ENCODE measurements around the gene BCAT1.
A peak's percentile ranks its signal among the peaks of the same experiment; 100 is the strongest.
"Not testable (repeated sequence)": the region's sequence is repeated elsewhere in the genome, so short reads cannot be mapped to it uniquely, and the experiment has no call there.

The BCAT1 gene

GRCh38 chr12:24881724-24882371 is 67.1 kb downstream of the BCAT1 start:
- H3K36me3 ChIP-seq (ENCODE audit: insufficient read depth, low read length), result peaks cover 4% of the 10 kb centered on the region; the same call in 1 of the 2 replicates
- no peaks in the 10 kb centered on the region for H3K27me3 ChIP-seq (ENCODE audit: insufficient read depth, low read length)
- H3K79me2 ChIP-seq (ENCODE audit: control insufficient read depth, insufficient read depth, low read length, unreplicated experiment), result no peaks in the 10 kb centered on the region
- H3K4me1 ChIP-seq (ENCODE audit: control insufficient read depth, insufficient read depth, low read length, unreplicated experiment), result peaks cover 4% of the 10 kb centered on the region
- no peak overlapping the region for H3K27ac ChIP-seq (ENCODE audit: low read depth, low read length)
- no peak overlapping the region for H2AFZ ChIP-seq (ENCODE audit: low read length, unreplicated experiment)
- no peak overlapping the region for H3K4me3 ChIP-seq (ENCODE audit: low read depth, low read length)

GRCh38 chr12:24881227-24881626 is 67.7 kb downstream of the BCAT1 start:
- Histone ChIP-seq H3K36me3 (ENCODE audit: insufficient read depth, low read length) (peaks cover 4% of the 10 kb centered on the region; the same call in 1 of the 2 replicates), H3K79me2 (ENCODE audit: control insufficient read depth, insufficient read depth, low read length, unreplicated experiment) (no peaks in the 10 kb centered on the region), H3K27me3 (ENCODE audit: insufficient read depth, low read length) (no peaks in the 10 kb centered on the region)

GRCh38 chr12:24880732-24881131 is 68.2 kb downstream of the BCAT1 start:
- peaks cover 4% of the 10 kb centered on the region for H3K4me1 ChIP-seq (ENCODE audit: control insufficient read depth, insufficient read depth, low read length, unreplicated experiment)
- no peaks in the 10 kb centered on the region for H3K27me3 ChIP-seq (ENCODE audit: insufficient read depth, low read length)
- no peak overlapping the region for H2AFZ ChIP-seq (ENCODE audit: low read length, unreplicated experiment)
- H3K36me3 ChIP-seq (ENCODE audit: insufficient read depth, low read length), result peaks cover 5% of the 10 kb centered on the region; the same call in 1 of the 2 replicates
- no peak overlapping the region for H3K27ac ChIP-seq (ENCODE audit: low read depth, low read length)
- no peak overlapping the region for H3K4me3 ChIP-seq (ENCODE audit: low read depth, low read length)
- H3K79me2 ChIP-seq (ENCODE audit: control insufficient read depth, insufficient read depth, low read length, unreplicated experiment), result no peaks in the 10 kb centered on the region

More at GRCh38 chr12:24881227-24881626, 67.7 kb downstream of the BCAT1 start:
- Histone ChIP-seq H3K4me1 (ENCODE audit: control insufficient read depth, insufficient read depth, low read length, unreplicated experiment) (peaks cover 4% of the 10 kb centered on the region), H2AFZ (ENCODE audit: low read length, unreplicated experiment) (no peak overlapping the region), H3K4me3 (ENCODE audit: low read depth, low read length) (no peak overlapping the region), H3K27ac (ENCODE audit: low read depth, low read length) (no peak overlapping the region)

- Histone ChIP-seq H3K79me2 (ENCODE audit: control insufficient read depth, insufficient read depth, low read length, unreplicated experiment) (peaks cover 3% of the 10 kb centered on the region), H3K36me3 (ENCODE audit: insufficient read depth, low read length) (peaks cover 13% of the 10 kb centered on the region; the same call in 1 of the 2 replicates), H2AFZ (ENCODE audit: low read length, unreplicated experiment) (no peak overlapping the region), H3K4me3 (ENCODE audit: low read depth, low read length) (no peak overlapping the region), H3K27ac (ENCODE audit: low read depth, low read length) (no peak overlapping the region), H3K4me1 (ENCODE audit: control insufficient read depth, insufficient read depth, low read length, unreplicated experiment) (peaks cover 4% of the 10 kb centered on the region), H3K27me3 (ENCODE audit: insufficient read depth, low read length) (no peaks in the 10 kb centered on the region)
Measured at GRCh38 chr12:24879644-24880043, 69.3 kb downstream of the BCAT1 start.

- Histone ChIP-seq H3K36me3 (ENCODE audit: insufficient read depth, low read length) (peaks cover 34% of the 10 kb centered on the region), H2AFZ (ENCODE audit: low read length, unreplicated experiment) (no peak overlapping the region), H3K27me3 (ENCODE audit: insufficient read depth, low read length) (no peaks in the 10 kb centered on the region), H3K27ac (ENCODE audit: low read depth, low read length) (no peak overlapping the region), H3K4me3 (ENCODE audit: low read depth, low read length) (no peak overlapping the region), H3K4me1 (ENCODE audit: control insufficient read depth, insufficient read depth, low read length, unreplicated experiment) (peaks cover 4% of the 10 kb centered on the region), H3K79me2 (ENCODE audit: control insufficient read depth, insufficient read depth, low read length, unreplicated experiment) (peaks cover 3% of the 10 kb centered on the region)
Measured at GRCh38 chr12:24875014-24875413, 73.9 kb downstream of the BCAT1 start.

- Histone ChIP-seq H3K4me1 (ENCODE audit: control insufficient read depth, insufficient read depth, low read length, unreplicated experiment) (no peaks in the 10 kb centered on the region), H3K27ac (ENCODE audit: low read depth, low read length) (no peak overlapping the region), H3K36me3 (ENCODE audit: insufficient read depth, low read length) (peaks cover 46% of the 10 kb centered on the region), H2AFZ (ENCODE audit: low read length, unreplicated experiment) (no peak overlapping the region), H3K27me3 (ENCODE audit: insufficient read depth, low read length) (no peaks in the 10 kb centered on the region), H3K4me3 (ENCODE audit: low read depth, low read length) (no peak overlapping the region), H3K79me2 (ENCODE audit: control insufficient read depth, insufficient read depth, low read length, unreplicated experiment) (peaks cover 3% of the 10 kb centered on the region)
Measured at GRCh38 chr12:24872211-24872610, 76.7 kb downstream of the BCAT1 start.

GRCh38 chr12:24866139-24866538 is 82.8 kb downstream of the BCAT1 start:
- not testable (repeated sequence) for H3K27me3 ChIP-seq (ENCODE audit: insufficient read depth, low read length); H3K4me3 ChIP-seq (ENCODE audit: low read depth, low read length); H3K27ac ChIP-seq (ENCODE audit: low read depth, low read length); H2AFZ ChIP-seq (ENCODE audit: low read length, unreplicated experiment); H3K79me2 ChIP-seq (ENCODE audit: control insufficient read depth, insufficient read depth, low read length, unreplicated experiment)
- Histone ChIP-seq H3K36me3 (ENCODE audit: insufficient read depth, low read length) (peaks cover 61% of the 10 kb centered on the region), H3K4me1 (ENCODE audit: control insufficient read depth, insufficient read depth, low read length, unreplicated experiment) (peaks cover 18% of the 10 kb centered on the region)

- no peak overlapping the region for H2AFZ ChIP-seq (ENCODE audit: low read length, unreplicated experiment)
- H3K36me3 ChIP-seq (ENCODE audit: insufficient read depth, low read length), result peaks cover 68% of the 10 kb centered on the region
- no peaks in the 10 kb centered on the region for H3K79me2 ChIP-seq (ENCODE audit: control insufficient read depth, insufficient read depth, low read length, unreplicated experiment)
- no peaks in the 10 kb centered on the region for H3K27me3 ChIP-seq (ENCODE audit: insufficient read depth, low read length)
- peak overlapping the region; percentile 40; the same call in 1 of the 2 replicates for H3K27ac ChIP-seq (ENCODE audit: low read depth, low read length)
- peaks cover 18% of the 10 kb centered on the region for H3K4me1 ChIP-seq (ENCODE audit: control insufficient read depth, insufficient read depth, low read length, unreplicated experiment)
- no peak overlapping the region for H3K4me3 ChIP-seq (ENCODE audit: low read depth, low read length)
Measured at GRCh38 chr12:24864796-24865125, 84.1 kb downstream of the BCAT1 start.

GRCh38 chr12:24861766-24862540 is 86.9 kb downstream of the BCAT1 start:
- Histone ChIP-seq H3K27ac (ENCODE audit: low read depth, low read length) (no peak overlapping the region), H2AFZ (ENCODE audit: low read length, unreplicated experiment) (no peak overlapping the region), H3K27me3 (ENCODE audit: insufficient read depth, low read length) (no peaks in the 10 kb centered on the region), H3K4me1 (ENCODE audit: control insufficient read depth, insufficient read depth, low read length, unreplicated experiment) (peaks cover 18% of the 10 kb centered on the region), H3K4me3 (ENCODE audit: low read depth, low read length) (no peak overlapping the region), H3K79me2 (ENCODE audit: control insufficient read depth, insufficient read depth, low read length, unreplicated experiment) (no peaks in the 10 kb centered on the region), H3K36me3 (ENCODE audit: insufficient read depth, low read length) (peaks cover 62% of the 10 kb centered on the region)

- peaks cover 24% of the 10 kb centered on the region for H3K4me1 ChIP-seq (ENCODE audit: control insufficient read depth, insufficient read depth, low read length, unreplicated experiment)
Measured at GRCh38 chr12:24860546-24860945, 88.4 kb downstream of the BCAT1 start.

GRCh38 chr12:24856541-24856940 is 92.4 kb downstream of the BCAT1 start:
- H3K27ac ChIP-seq (ENCODE audit: low read depth, low read length), result no peak overlapping the region

More at GRCh38 chr12:24860546-24860945, 88.4 kb downstream of the BCAT1 start:
- H3K27ac ChIP-seq (ENCODE audit: low read depth, low read length), result no peak overlapping the region
- no peaks in the 10 kb centered on the region for H3K27me3 ChIP-seq (ENCODE audit: insufficient read depth, low read length)
- no peak overlapping the region for H3K4me3 ChIP-seq (ENCODE audit: low read depth, low read length)
- H3K36me3 ChIP-seq (ENCODE audit: insufficient read depth, low read length), result peaks cover 55% of the 10 kb centered on the region
- H2AFZ ChIP-seq (ENCODE audit: low read length, unreplicated experiment), result no peak overlapping the region
- H3K79me2 ChIP-seq (ENCODE audit: control insufficient read depth, insufficient read depth, low read length, unreplicated experiment), result no peaks in the 10 kb centered on the region

More at GRCh38 chr12:24856541-24856940, 92.4 kb downstream of the BCAT1 start:
- Histone ChIP-seq H2AFZ (ENCODE audit: low read length, unreplicated experiment) (no peak overlapping the region), H3K79me2 (ENCODE audit: control insufficient read depth, insufficient read depth, low read length, unreplicated experiment) (peaks cover 7% of the 10 kb centered on the region), H3K4me1 (ENCODE audit: control insufficient read depth, insufficient read depth, low read length, unreplicated experiment) (peaks cover 40% of the 10 kb centered on the region), H3K4me3 (ENCODE audit: low read depth, low read length) (no peak overlapping the region), H3K27me3 (ENCODE audit: insufficient read depth, low read length) (no peaks in the 10 kb centered on the region), H3K36me3 (ENCODE audit: insufficient read depth, low read length) (peaks cover 33% of the 10 kb centered on the region)
